H9 (cell line): ENCODE results near the gene BEST1. TPM values are rescaled to one million over a fixed set of nuclear protein-coding genes. Genes with fewer than 3 reads are reported as not detected.

Source experiments
- DNase-seq: peaks from one replicate; pipeline ENCODE4 v3.0.0-alpha.2; 2017
- H2AFZ ChIP-seq: one replicate; pipeline ENCODE4 v1.6.1; 2013; ENCODE audit warnings: mild to moderate bottlenecking, low read length, control low read depth, moderate library complexity
- H2AK5ac ChIP-seq: 2 replicates; pipeline ENCODE4 v1.6.1; 2013; ENCODE audit warnings: low read length, control low read depth, mixed read lengths; ENCODE audit not compliant: insufficient read length
- H2BK120ac ChIP-seq: one replicate; pipeline ENCODE4 v1.6.1; 2013; ENCODE audit warnings: low read depth, mild to moderate bottlenecking, low read length, control low read depth, inconsistent platforms; ENCODE audit not compliant: poor library complexity, severe bottlenecking
- H2BK12ac ChIP-seq: 2 replicates; pipeline ENCODE4 v1.6.1; 2013; ENCODE audit warnings: low read length, control low read depth, mixed read lengths, low read depth; ENCODE audit not compliant: insufficient read length
- H2BK15ac ChIP-seq: 2 replicates; pipeline ENCODE4 v1.6.1; 2013; ENCODE audit warnings: low read depth, low read length, control low read depth
- H2BK20ac ChIP-seq: one replicate; pipeline ENCODE4 v1.6.1; 2013; ENCODE audit warnings: low read depth, mild to moderate bottlenecking, low read length, control low read depth, inconsistent platforms; ENCODE audit not compliant: poor library complexity, severe bottlenecking
- H2BK5ac ChIP-seq: 2 replicates; pipeline ENCODE4 v1.6.1; 2013; ENCODE audit warnings: low read length, control low read depth, mixed read lengths; ENCODE audit not compliant: insufficient read length
- H3K14ac ChIP-seq: 2 replicates; pipeline ENCODE4 v1.6.1; 2013; ENCODE audit warnings: low read length, control low read depth; ENCODE audit not compliant: insufficient read depth
- H3K18ac ChIP-seq: 2 replicates; pipeline ENCODE4 v1.6.1; 2013; ENCODE audit warnings: low read depth, mild to moderate bottlenecking, mixed read lengths, low read length, control low read depth; ENCODE audit not compliant: insufficient read length
- H3K23ac ChIP-seq: 2 replicates; pipeline ENCODE4 v1.6.1; 2013; ENCODE audit warnings: low read length, control low read depth, mixed read lengths, low read depth; ENCODE audit not compliant: insufficient read length
- H3K23me2 ChIP-seq: 2 replicates; pipeline ENCODE4 v1.6.1; 2013; ENCODE audit warnings: low read depth, mild to moderate bottlenecking, mixed read lengths, low read length, control low read depth; ENCODE audit not compliant: insufficient read length, poor library complexity, severe bottlenecking
- H3K27ac ChIP-seq: 2 replicates; pipeline ENCODE4 v1.5.1; 2013; ENCODE audit warnings: low read length, control low read depth, mixed read lengths, low read depth; ENCODE audit not compliant: insufficient read length
- H3K27me3 ChIP-seq: 2 replicates; pipeline ENCODE4 v1.6.1; 2013; ENCODE audit warnings: low read length, control low read depth, inconsistent platforms; ENCODE audit not compliant: insufficient read depth
- H3K4ac ChIP-seq: 2 replicates; pipeline ENCODE4 v1.6.1; 2013; ENCODE audit warnings: low read depth, mild to moderate bottlenecking, control low read depth, inconsistent platforms, low read length, moderate library complexity
- H3K4me1 ChIP-seq: 2 replicates; pipeline ENCODE4 v1.6.1; 2013; ENCODE audit warnings: low read length, control low read depth, inconsistent platforms; ENCODE audit not compliant: insufficient read depth
- H3K4me2 ChIP-seq: 2 replicates; pipeline ENCODE4 v1.6.1; 2013; ENCODE audit warnings: low read length, control low read depth, mixed read lengths; ENCODE audit not compliant: insufficient read length, insufficient read depth
- H3K56ac ChIP-seq: 2 replicates; pipeline ENCODE4 v1.6.1; 2013; ENCODE audit warnings: low read depth, mild to moderate bottlenecking, mixed read lengths, low read length, control low read depth; ENCODE audit not compliant: insufficient read length
- H3K79me1 ChIP-seq: 2 replicates; pipeline ENCODE4 v1.6.1; 2013; ENCODE audit warnings: low read depth, mild to moderate bottlenecking, moderate library complexity, low read length, control low read depth, inconsistent platforms; ENCODE audit not compliant: insufficient read depth, poor library complexity, severe bottlenecking
- H3K79me2 ChIP-seq: 2 replicates; pipeline ENCODE4 v1.6.1; 2013; ENCODE audit warnings: low read length, control low read depth, inconsistent platforms; ENCODE audit not compliant: insufficient read depth
- H3K9ac ChIP-seq: 2 replicates; pipeline ENCODE4 v1.6.1; 2013; ENCODE audit warnings: low read length, control low read depth, mixed read lengths; ENCODE audit not compliant: insufficient read length; ENCODE audit errors: extremely low read depth
- H3K9me3 ChIP-seq: one replicate; pipeline ENCODE4 v1.6.1; 2013; ENCODE audit warnings: low read depth, low read length, inconsistent platforms; ENCODE audit not compliant: control insufficient read depth
- H3T11ph ChIP-seq: one replicate; pipeline ENCODE4 v1.6.1; 2013; ENCODE audit warnings: mild to moderate bottlenecking, low read length, control low read depth, inconsistent platforms
- H4K20me1 ChIP-seq: one replicate; pipeline ENCODE4 v1.6.1; 2013; ENCODE audit not compliant: control insufficient read depth, insufficient read length, insufficient read depth
- H4K5ac ChIP-seq: 2 replicates; pipeline ENCODE4 v1.6.1; 2013; ENCODE audit warnings: low read depth, mild to moderate bottlenecking, mixed read lengths, low read length, control low read depth; ENCODE audit not compliant: insufficient read length
- H4K8ac ChIP-seq: replicated peaks from 2 replicates; pipeline ENCODE4 v1.6.1; 2013; ENCODE audit warnings: low read length, control low read depth, mixed read lengths, low read depth; ENCODE audit not compliant: insufficient read length
- H4K91ac ChIP-seq: 2 replicates; pipeline ENCODE4 v1.6.1; 2013; ENCODE audit warnings: low read depth, mild to moderate bottlenecking, moderate library complexity, mixed read lengths, low read length, control low read depth; ENCODE audit not compliant: insufficient read length
- H3K27ac Mint-ChIP-seq, 3 experiments: 2 replicates in 2 of 3; 3 replicates in 1 of 3; pipeline ENCODE4 v1.8.0; 2020 to 2021; ENCODE audit warnings: mixed read lengths in 3 of 3, mild to moderate bottlenecking in 1 of 3, moderate library complexity in 1 of 3
- H3K27me3 Mint-ChIP-seq: 2 replicates; pipeline ENCODE4 v1.8.0; 2021; ENCODE audit warnings: low read depth, mild to moderate bottlenecking, moderate library complexity, mixed read lengths
- H3K36me3 Mint-ChIP-seq, 3 experiments: 2 replicates in 2 of 3; 3 replicates in 1 of 3; pipeline ENCODE4 v1.8.0; 2020 to 2021; ENCODE audit warnings: low read depth in 3 of 3, mixed read lengths in 3 of 3; ENCODE audit not compliant: insufficient read depth in 1 of 3
- H3K4me1 Mint-ChIP-seq, 2 experiments: 2 replicates each; pipeline ENCODE4 v1.8.0; 2020; ENCODE audit warnings: mixed read lengths in 2 of 2
- H3K4me3 Mint-ChIP-seq, 2 experiments: 2 replicates in 1 of 2; 3 replicates in 1 of 2; pipeline ENCODE4 v1.8.0; 2020 to 2021; ENCODE audit warnings: mild to moderate bottlenecking in 2 of 2, mixed read lengths in 2 of 2, moderate library complexity in 1 of 2
- H3K9me3 Mint-ChIP-seq, 2 experiments: 2 replicates in 1 of 2; 3 replicates in 1 of 2; pipeline ENCODE4 v1.8.0; 2020; ENCODE audit warnings: mild to moderate bottlenecking in 2 of 2, mixed read lengths in 2 of 2, moderate library complexity in 1 of 2
- CTCF ChIP-seq: fragments of 200-600 bp; sonication (generic); conservative IDR thresholded peaks from 3 replicates; pipeline ENCODE4 v1.8.0; 2021; ENCODE audit warnings: antibody characterized with exemption, mild to moderate bottlenecking
- WGBS: extraction: QIAGEN DNeasy Blood & Tissue Kit; methylation state at CpG from one replicate; pipeline ENCODE4 v1.1.7; 2013; ENCODE audit warnings: missing lambda C conversion rate, low lambda C conversion rate, mixed read lengths; ENCODE audit not compliant: insufficient read length; ENCODE audit errors: extremely low coverage; 5-methylcytosine and 5-hydroxymethylcytosine counted together
- total RNA-seq: library from RNA; stranded (reverse); gene quantifications from 2 replicates; pipeline ENCODE4 v1.2.1, GENCODE V29; 2021

Gene BEST1
- total RNA-seq, 1 experiment from 2014 or later: 0.24 TPM

DNA sequence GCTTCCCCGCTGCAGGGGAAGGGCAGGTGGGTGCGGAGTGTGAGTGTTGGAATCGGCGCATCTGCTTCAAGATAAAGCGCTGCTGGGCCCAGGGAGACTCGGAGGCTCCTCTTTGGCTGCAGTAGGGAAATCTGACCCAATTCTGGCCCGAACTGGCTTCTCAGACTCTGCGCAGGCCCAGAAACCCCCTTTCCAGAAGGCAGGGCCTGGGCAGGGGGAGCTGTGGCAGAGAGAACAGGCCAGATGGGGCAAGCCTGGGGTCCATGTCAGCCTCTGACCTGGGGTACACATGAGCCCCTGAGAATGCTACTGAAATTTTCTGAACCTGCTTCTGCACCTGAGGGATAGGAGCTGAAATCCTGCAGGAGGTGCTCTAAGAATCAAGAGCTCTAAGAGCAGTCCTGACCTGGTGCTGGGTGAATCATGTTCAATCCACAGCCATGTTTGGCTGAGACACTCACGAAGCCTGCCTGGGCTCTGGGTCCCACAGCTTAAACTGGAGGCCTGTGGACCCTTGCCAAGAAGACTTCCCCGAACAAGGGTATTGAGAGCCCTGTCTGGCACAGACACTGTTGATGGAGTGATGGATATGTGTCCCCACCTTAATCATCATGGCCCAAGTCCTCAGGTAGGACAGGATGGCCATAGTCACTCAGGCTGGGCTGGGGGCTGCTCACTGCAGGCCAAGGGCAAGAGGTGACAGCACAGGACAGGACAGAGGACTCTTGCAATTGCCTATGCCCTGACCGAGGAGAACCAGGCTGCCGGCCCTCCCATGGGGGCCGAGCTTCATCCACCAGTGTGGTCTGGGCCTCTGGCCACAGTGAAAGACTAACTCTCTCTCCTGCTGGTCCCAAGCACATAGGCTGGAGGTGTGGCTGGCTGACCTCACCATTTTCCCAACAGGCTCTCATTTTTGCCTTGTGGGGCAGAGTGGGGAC is 39.7 kb upstream of the BEST1 start:
- Histone ChIP-seq H3K56ac (no peak overlapping the region), H2AFZ (no peak overlapping the region), H3K4me1 (no peaks in the 10 kb centered on the region; the same call in 1 of the 2 replicates), H3K9ac (no peak overlapping the region), H2BK5ac (no peak overlapping the region), H3K9me3 (no peaks in the 10 kb centered on the region), H3K79me1 (no peaks in the 10 kb centered on the region), H4K91ac (no peak overlapping the region), H3K23ac (no peak overlapping the region), H4K8ac (no peak overlapping the region), H3K14ac (no peak overlapping the region; the same call in 1 of the 2 replicates), H4K20me1 (no peaks in the 10 kb centered on the region), H4K5ac (no peak overlapping the region), H3K23me2 (no peaks in the 10 kb centered on the region), H2BK20ac (no peak overlapping the region), H3K27ac (no peak overlapping the region), H2BK12ac (no peak overlapping the region), H2BK15ac (no peak overlapping the region), H3K27me3 (no peaks in the 10 kb centered on the region), H2AK5ac (no peak overlapping the region), H3T11ph (no peak overlapping the region), H3K18ac (no peak overlapping the region), H3K4ac (no peak overlapping the region), H2BK120ac (no peak overlapping the region), H3K79me2 (no peaks in the 10 kb centered on the region), H3K4me2 (no peak overlapping the region)
- TF ChIP-seq CTCF: no peak
- no peak for DNase-seq
- H3K9me3 Mint-ChIP-seq: no peaks in the 10 kb centered on the region
- H3K4me3 Mint-ChIP-seq: no peak overlapping the region
- H3K27me3 Mint-ChIP-seq: peaks cover 12% of the 10 kb centered on the region
- no peak overlapping the region for H3K27ac Mint-ChIP-seq
- H3K4me1 Mint-ChIP-seq: peaks cover 7 to 23% of the 10 kb centered on the region in 2 experiments
- WGBS: no CpG with 5 or more reads among the region's 13 CpGs
- no peaks in the 10 kb centered on the region for H3K36me3 Mint-ChIP-seq
